AG04449 (cell line): ENCODE measurements around the gene OR56A3.

ENCODE experiments used
- CTCF ChIA-PET: fragments of 350-600 bp; formaldehyde crosslinking; extraction: SDS; loops from one replicate; lab custom pipeline; 2021; ENCODE audit warnings: antibody characterized with exemption; lab: Yijun Ruan, JAX
- POLR2A ChIA-PET: fragments of 400-600, 350-600 bp; formaldehyde crosslinking; extraction: SDS; loops from one replicate; lab custom pipeline; 2020; ENCODE audit warnings: antibody characterized with exemption, inconsistent platforms; lab: Yijun Ruan, JAX
- DNase-seq: peaks from one replicate; pipeline ENCODE4 v3.0.0-alpha.2; 2010; ENCODE audit warnings: low read depth, low spot score
- H3K4me3 ChIP-seq: 2 replicates; pipeline ENCODE4 v1.5.1; 2011; ENCODE audit warnings: low read depth, mild to moderate bottlenecking, control low read depth, low read length
- CTCF ChIP-seq: IDR thresholded peaks from one replicate; pipeline ENCODE4 v1.5.1; 2011; ENCODE audit warnings: mild to moderate bottlenecking, moderate library complexity, low read length, control low read depth, inconsistent platforms; ENCODE audit not compliant: insufficient read depth; ENCODE audit errors: missing control alignments

The OR56A3 gene

GRCh38 chr11:5941951-5942350, at the start of gene OR56A3:
Gene OR56A3, plus strand, starts transcription at chr11:5942251. Its CDS starts 5,096 bp downstream, at chr11:5947347.
- DNase-seq, result no peak
- no peak within 1 kb of the TSS for H3K4me3 ChIP-seq
- ChIA-PET CTCF (no interaction called here), POLR2A (no interaction called here)
- TF ChIP-seq CTCF, result no peak

GRCh38 chr11:5892908-5893307, 49.1 kb upstream of the OR56A3 start, which contains the start of gene OR52E5:
Gene OR52E5, plus strand, starts transcription at chr11:5893208. Its CDS starts 7,569 bp downstream, at chr11:5900777.
- ChIA-PET CTCF (interaction anchor here (1.2 kb wide), 1 partner anchor 417 kb away, joined by 3 read pairs; no protein-coding TSS in a partner anchor), POLR2A (no interaction called here)
- DNase-seq, result no peak
- TF ChIP-seq CTCF, result no peak
- no peak within 1 kb of the TSS for H3K4me3 ChIP-seq

GRCh38 chr11:5899534-5899933, 42.5 kb upstream of the OR56A3 start:
- H3K4me3 ChIP-seq, result no peak overlapping the region
- ChIA-PET POLR2A (no interaction called here), CTCF (no interaction called here)
- TF ChIP-seq CTCF, result no peak
- no peak for DNase-seq

- no peak for TF ChIP-seq CTCF
- no peak for DNase-seq
- CTCF ChIA-PET, result no interaction called here
- POLR2A ChIA-PET, result no interaction called here
- no peak overlapping the region for H3K4me3 ChIP-seq
Measured at GRCh38 chr11:5910540-5910939, 31.5 kb upstream of the OR56A3 start.

GRCh38 chr11:5922749-5923426, 19.2 kb upstream of the OR56A3 start:
- no peak for TF ChIP-seq CTCF
- CTCF ChIA-PET, result no interaction called here
- POLR2A ChIA-PET, result no interaction called here
- H3K4me3 ChIP-seq, result no peak overlapping the region
- DNase-seq, result no peak

GRCh38 chr11:5923427-5923776, 18.6 kb upstream of the OR56A3 start:
- no peak overlapping the region for H3K4me3 ChIP-seq
- no peak for DNase-seq
- no peak for TF ChIP-seq CTCF
- ChIA-PET POLR2A (no interaction called here), CTCF (no interaction called here)
